ENCODE data around the gene TFE3. TPM values are rescaled to one million over a fixed set of nuclear protein-coding genes. Genes with fewer than 3 reads are reported as not detected.
"Not testable (repeated sequence)": the region's sequence is repeated elsewhere in the genome, so short reads cannot be mapped to it uniquely, and the experiment has no call there.

TFE3 gene
- total RNA-seq, 1 experiment from 2014 or later, result 4.4 TPM

GRCh38 chrX:48983896-48984295 is 59.3 kb downstream of the TFE3 start:
- no peak for DNase-seq
- Histone ChIP-seq H3K4me2 (ENCODE audit: low read depth, low read length, poor library complexity, severe bottlenecking) (no peak overlapping the region), H3K79me2 (ENCODE audit: low read length) (no peaks in the 10 kb centered on the region), H3K9ac (ENCODE audit: low read length) (no peak overlapping the region), H2AFZ (ENCODE audit: low read length) (no peak overlapping the region), H3K36me3 (ENCODE audit: insufficient read depth, low read length) (no peaks in the 10 kb centered on the region), H3K9me2 (replicated peaks; ENCODE audit: insufficient read depth, low read length) (no peaks in the 10 kb centered on the region), H3K27ac (ENCODE audit: low read length) (no peak overlapping the region), H4K20me1 (ENCODE audit: insufficient read depth, low read depth, low read length) (no peaks in the 10 kb centered on the region), H3K27me3 (ENCODE audit: low read length) (no peaks in the 10 kb centered on the region), H3K9me3 (ENCODE audit: low read length) (no peaks in the 10 kb centered on the region), H3K4me3 (ENCODE audit: low read length) (no peak overlapping the region), H3K4me1 (ENCODE audit: low read length) (no peaks in the 10 kb centered on the region)

GRCh38 chrX:48983081-48983480 is 60.1 kb downstream of the TFE3 start:
- no peaks in the 10 kb centered on the region for H3K4me1 ChIP-seq (ENCODE audit: low read length)
- no peaks in the 10 kb centered on the region for H3K9me3 ChIP-seq (ENCODE audit: low read length)
- H3K9ac ChIP-seq (ENCODE audit: low read length), result no peak overlapping the region
- H2AFZ ChIP-seq (ENCODE audit: low read length), result no peak overlapping the region
- DNase-seq, result no peak
- H3K9me2 ChIP-seq (replicated peaks; ENCODE audit: insufficient read depth, low read length), result no peaks in the 10 kb centered on the region
- H3K79me2 ChIP-seq (ENCODE audit: low read length), result no peaks in the 10 kb centered on the region
- no peak overlapping the region for H3K27ac ChIP-seq (ENCODE audit: low read length)
- no peaks in the 10 kb centered on the region for H3K27me3 ChIP-seq (ENCODE audit: low read length)
- no peaks in the 10 kb centered on the region for H3K36me3 ChIP-seq (ENCODE audit: insufficient read depth, low read length)
- no peak overlapping the region for H3K4me3 ChIP-seq (ENCODE audit: low read length)
- H3K4me2 ChIP-seq (ENCODE audit: low read depth, low read length, poor library complexity, severe bottlenecking), result no peak overlapping the region
- H4K20me1 ChIP-seq (ENCODE audit: insufficient read depth, low read depth, low read length), result no peaks in the 10 kb centered on the region

- Histone ChIP-seq H3K9me2 (replicated peaks; ENCODE audit: insufficient read depth, low read length) (no peaks in the 10 kb centered on the region), H3K36me3 (ENCODE audit: insufficient read depth, low read length) (no peaks in the 10 kb centered on the region), H4K20me1 (ENCODE audit: insufficient read depth, low read depth, low read length) (no peaks in the 10 kb centered on the region), H3K9me3 (ENCODE audit: low read length) (no peaks in the 10 kb centered on the region), H3K79me2 (ENCODE audit: low read length) (no peaks in the 10 kb centered on the region), H3K4me3 (ENCODE audit: low read length) (no peak overlapping the region), H3K27me3 (ENCODE audit: low read length) (no peaks in the 10 kb centered on the region), H3K9ac (ENCODE audit: low read length) (no peak overlapping the region), H2AFZ (ENCODE audit: low read length) (no peak overlapping the region), H3K4me1 (ENCODE audit: low read length) (no peaks in the 10 kb centered on the region), H3K27ac (ENCODE audit: low read length) (no peak overlapping the region), H3K4me2 (ENCODE audit: low read depth, low read length, poor library complexity, severe bottlenecking) (no peak overlapping the region)
- no peak for DNase-seq
These were observed 62.0 kb downstream of the TFE3 start for GRCh38 chrX:48981178-48981577.

GRCh38 chrX:48980341-48980740 is 62.8 kb downstream of the TFE3 start:
- not testable (repeated sequence) for H3K4me3 ChIP-seq (ENCODE audit: low read length); H3K79me2 ChIP-seq (ENCODE audit: low read length); H3K4me1 ChIP-seq (ENCODE audit: low read length); DNase-seq; H3K9ac ChIP-seq (ENCODE audit: low read length); H3K9me2 ChIP-seq (replicated peaks; ENCODE audit: insufficient read depth, low read length); H3K27me3 ChIP-seq (ENCODE audit: low read length); H2AFZ ChIP-seq (ENCODE audit: low read length); H3K36me3 ChIP-seq (ENCODE audit: insufficient read depth, low read length); H4K20me1 ChIP-seq (ENCODE audit: insufficient read depth, low read depth, low read length); H3K27ac ChIP-seq (ENCODE audit: low read length); H3K4me2 ChIP-seq (ENCODE audit: low read depth, low read length, poor library complexity, severe bottlenecking); H3K9me3 ChIP-seq (ENCODE audit: low read length)

Small RNA genes within 50 kb of the gene (small RNA-seq; reads per million reads assigned to genes)
- not detected for gene RNU4-52P

Other genes with a start within 250 kb of the TFE3 start
- gene HDAC6, start 241.3 kb downstream of the TFE3 start, total RNA-seq (2014; rRNA removed; shearing (Covaris generic); ENCODE audit: low replicate concordance), result 25.1 and 38.7 TPM in 2 replicates
- not detected in 2 replicates for gene ERAS, start 216.8 kb downstream of the TFE3 start, total RNA-seq (2014; rRNA removed; shearing (Covaris generic); ENCODE audit: low replicate concordance)
- gene PCSK1N, start 207.7 kb downstream of the TFE3 start, total RNA-seq (2014; rRNA removed; shearing (Covaris generic); ENCODE audit: low replicate concordance), result not detected in 2 replicates
- 84.5 and 108 TPM in 2 replicates for gene TIMM17B, start 145.6 kb downstream of the TFE3 start, total RNA-seq (2014; rRNA removed; shearing (Covaris generic); ENCODE audit: low replicate concordance)
- 40.3 and 78.0 TPM in 2 replicates for gene PQBP1, start 145.4 kb downstream of the TFE3 start, total RNA-seq (2014; rRNA removed; shearing (Covaris generic); ENCODE audit: low replicate concordance)
- 12.7 and 15.1 TPM in 2 replicates for gene SLC35A2, start 131.7 kb downstream of the TFE3 start, total RNA-seq (2014; rRNA removed; shearing (Covaris generic); ENCODE audit: low replicate concordance)
- 23.1 and 33.8 TPM in 2 replicates for gene PIM2, start 124.3 kb downstream of the TFE3 start, total RNA-seq (2014; rRNA removed; shearing (Covaris generic); ENCODE audit: low replicate concordance)
- 36.2 and 57.4 TPM in 2 replicates for gene OTUD5, start 85.8 kb downstream of the TFE3 start, total RNA-seq (2014; rRNA removed; shearing (Covaris generic); ENCODE audit: low replicate concordance)
- 2.2 and 2.6 TPM in 2 replicates for gene KCND1, start 71.5 kb downstream of the TFE3 start, total RNA-seq (2014; rRNA removed; shearing (Covaris generic); ENCODE audit: low replicate concordance)
- 18.0 and 37.6 TPM in 2 replicates for gene GRIPAP1, start 41.1 kb downstream of the TFE3 start, total RNA-seq (2014; rRNA removed; shearing (Covaris generic); ENCODE audit: low replicate concordance)
- not detected in 2 replicates for gene CCDC120, start 15.6 kb upstream of the TFE3 start, total RNA-seq (2014; rRNA removed; shearing (Covaris generic); ENCODE audit: low replicate concordance)
- gene PRAF2, start 30.6 kb upstream of the TFE3 start, total RNA-seq (2014; rRNA removed; shearing (Covaris generic); ENCODE audit: low replicate concordance), result 0.34 and 2.5 TPM in 2 replicates
- 80.3 and 115 TPM in 2 replicates for gene WDR45, start 36.5 kb upstream of the TFE3 start, total RNA-seq (2014; rRNA removed; shearing (Covaris generic); ENCODE audit: low replicate concordance)
- 8.2 and 20.7 TPM in 2 replicates for gene GPKOW, start 80.4 kb upstream of the TFE3 start, total RNA-seq (2014; rRNA removed; shearing (Covaris generic); ENCODE audit: low replicate concordance)
- 1.7 TPM in 1 of 2 replicates, not detected in the other for gene MAGIX, start 119.4 kb upstream of the TFE3 start, total RNA-seq (2014; rRNA removed; shearing (Covaris generic); ENCODE audit: low replicate concordance)
- 11.0 and 37.0 TPM in 2 replicates for gene PLP2, start 128.5 kb upstream of the TFE3 start, total RNA-seq (2014; rRNA removed; shearing (Covaris generic); ENCODE audit: low replicate concordance)
- gene PRICKLE3, start 143.0 kb upstream of the TFE3 start, total RNA-seq (2014; rRNA removed; shearing (Covaris generic); ENCODE audit: low replicate concordance), result 4.0 and 15.5 TPM in 2 replicates
- gene SYP, start 156.8 kb upstream of the TFE3 start, total RNA-seq (2014; rRNA removed; shearing (Covaris generic); ENCODE audit: low replicate concordance), result 0.86 and 1.2 TPM in 2 replicates
- gene CACNA1F, start 190.0 kb upstream of the TFE3 start, total RNA-seq (2014; rRNA removed; shearing (Covaris generic); ENCODE audit: low replicate concordance), result not detected in 2 replicates
- 25.9 and 30.0 TPM in 2 replicates for gene CCDC22, start 192.1 kb upstream of the TFE3 start, total RNA-seq (2014; rRNA removed; shearing (Covaris generic); ENCODE audit: low replicate concordance)
- gene FOXP3, start 221.4 kb upstream of the TFE3 start, total RNA-seq (2014; rRNA removed; shearing (Covaris generic); ENCODE audit: low replicate concordance), result 0.07 TPM in 1 of 2 replicates, not detected in the other
- 0.19 and 1.0 TPM in 2 replicates for gene PPP1R3F, start 226.4 kb upstream of the TFE3 start, total RNA-seq (2014; rRNA removed; shearing (Covaris generic); ENCODE audit: low replicate concordance)

All from Karpas-422 (cell line).